ENCODE data around the gene CCNDBP1.

Gene CCNDBP1

DNA sequence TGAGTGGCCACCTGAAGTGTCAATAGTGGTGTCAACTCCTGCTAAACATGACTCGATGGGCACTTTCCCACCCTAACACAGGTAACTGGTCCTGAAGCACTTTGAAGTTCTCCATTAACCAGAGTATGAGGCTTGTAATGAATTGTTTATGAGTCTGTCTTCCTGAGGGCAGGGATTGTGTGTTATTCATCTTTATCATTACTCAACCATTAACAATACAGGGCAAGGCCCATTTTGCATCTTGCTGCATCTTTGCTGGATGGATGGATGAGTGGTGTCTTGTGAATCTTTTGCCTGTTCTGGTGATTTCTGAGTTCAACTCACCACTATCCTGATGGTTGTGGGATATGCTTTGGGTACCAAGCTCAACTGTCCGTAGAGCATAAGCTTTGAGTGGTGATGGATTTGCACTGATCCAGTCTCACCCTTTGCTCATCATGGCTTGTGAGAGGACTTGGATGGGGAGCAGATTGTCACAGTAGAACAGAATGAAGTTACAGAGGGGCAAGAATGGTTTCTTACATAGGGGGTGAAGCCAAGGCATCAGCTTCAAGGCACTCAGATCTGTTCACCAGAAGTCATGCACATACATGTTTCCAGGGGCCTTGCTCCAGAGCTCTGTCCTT lies 57.9 kb downstream of the CCNDBP1 start:
- no peak for DNase-seq (ENCODE audit: low read depth in 2 of 2)

GRCh38 chr15:43244092-43244491 lies 58.9 kb downstream of the CCNDBP1 start:
- DNase-seq (ENCODE audit: low read depth in 2 of 2) = no peak

DNA sequence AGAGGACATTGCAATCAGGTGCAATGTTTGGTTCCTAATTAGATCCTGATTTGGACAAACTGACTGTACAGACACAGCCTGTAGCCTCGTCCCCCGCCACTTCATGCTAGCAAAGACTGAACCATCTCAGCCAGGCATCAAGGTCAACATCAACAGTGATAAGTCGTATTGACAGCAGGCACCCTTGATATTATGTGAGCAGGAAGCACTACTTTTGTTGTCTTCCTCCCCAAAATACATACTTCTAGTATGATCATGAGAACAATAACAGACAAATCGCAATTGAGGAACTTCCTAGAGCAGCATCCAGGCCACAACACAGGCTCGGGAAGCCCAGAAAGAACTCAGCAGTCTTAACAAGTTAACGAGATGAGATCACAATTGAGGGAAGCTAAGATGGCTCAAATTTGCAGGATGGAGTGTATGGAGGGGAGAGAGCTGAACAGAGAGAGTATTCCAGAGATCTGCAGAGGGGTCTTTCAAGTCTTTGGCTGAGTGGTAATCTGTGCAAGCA lies 61.1 kb downstream of the CCNDBP1 start:
- DNase-seq (ENCODE audit: low read depth in 2 of 2) = no peak

Data from stimulated activated CD4-positive, alpha-beta T cell treated with anti-CD3 and anti-CD28 coated beads, Interleukin-1b, Interleukin-23, amount 100 ng/mL, for 1 hour (primary cell).